ENCODE data around the gene NUCKS1. TPM values are rescaled to one million over a fixed set of nuclear protein-coding genes. Genes with fewer than 3 reads are reported as not detected.
A peak's percentile ranks its signal among the peaks of the same experiment; 100 is the strongest.

Gene NUCKS1
- total RNA-seq, 5 donors from 2014 or later (not counting 1 experiment from before 2014, with no cell fraction given), result 84.0 to 101 (median 94.6) TPM

- no peak overlapping the region for H3K4me3 ChIP-seq (ENCODE audit: control insufficient read depth in 1 of 2, extremely low read depth in 1 of 2, low read length in 1 of 2)
- H3K36me3 Mint-ChIP-seq, result no peaks in the 10 kb centered on the region
- H3K27me3 Mint-ChIP-seq, result peaks cover 23 to 25% of the 10 kb centered on the region in 2 donors
- H3K4me1 Mint-ChIP-seq, result peaks cover 0 to 2% (median 1%) of the 10 kb centered on the region in 3 donors
- ATAC-seq (replicated peaks in 1 of 4), result no peak
- H3K4me1 ChIP-seq (ENCODE audit: control insufficient read depth in 1 of 2, extremely low read depth in 1 of 2, insufficient read depth in 2 of 2, low read length in 2 of 2), result no peaks in the 10 kb centered on the region
- no peaks in the 10 kb centered on the region for H3K9me3 Mint-ChIP-seq
- no peak overlapping the region for H3K27ac Mint-ChIP-seq
- no peak overlapping the region for H3K27ac ChIP-seq (ENCODE audit: low read length)
- no peaks in the 10 kb centered on the region for H3K36me3 ChIP-seq (ENCODE audit: control insufficient read depth in 2 of 2, extremely low read depth in 1 of 2, insufficient read depth in 1 of 2, low read length in 1 of 2)
- H3K4me3 Mint-ChIP-seq, result no peak overlapping the region
- POLR2A ChIA-PET, result no interaction called here
- no peak for DNase-seq
- peaks cover 0 to 43% of the 10 kb centered on the region in 2 experiments for H3K27me3 ChIP-seq (replicated peaks in 1 of 2; ENCODE audit: control insufficient read depth in 2 of 2, extremely low read depth in 1 of 2, insufficient read depth in 2 of 2, low read length in 1 of 2)
- CTCF ChIA-PET, result no interaction called here
- no peaks in the 10 kb centered on the region for H3K9me3 ChIP-seq
- 65% methylated on average over 4 of the region's 6 CpGs for WGBS (ENCODE audit: insufficient coverage)
These were observed 57.6 kb downstream of the NUCKS1 start for GRCh38 chr1:205692423-205692822.

GRCh38 chr1:205690122-205690756 lies 59.7 kb downstream of the NUCKS1 start:
- Histone ChIP-seq H3K27me3 (replicated peaks in 1 of 2; ENCODE audit: control insufficient read depth in 2 of 2, extremely low read depth in 1 of 2, insufficient read depth in 2 of 2, low read length in 1 of 2) (peaks cover 0 to 30% of the 10 kb centered on the region in 2 experiments), H3K27ac (ENCODE audit: low read length) (no peak overlapping the region), H3K9me3 (no peaks in the 10 kb centered on the region), H3K36me3 (ENCODE audit: control insufficient read depth in 2 of 2, extremely low read depth in 1 of 2, insufficient read depth in 1 of 2, low read length in 1 of 2) (no peaks in the 10 kb centered on the region), H3K4me3 (ENCODE audit: control insufficient read depth in 1 of 2, extremely low read depth in 1 of 2, low read length in 1 of 2) (no peak overlapping the region), H3K4me1 (ENCODE audit: control insufficient read depth in 1 of 2, extremely low read depth in 1 of 2, insufficient read depth in 2 of 2, low read length in 2 of 2) (no peaks in the 10 kb centered on the region)
- ChIA-PET CTCF (interaction anchor here in 1 of 2 donors (0.7 kb wide), 1 partner anchor 1010 kb away, joined by 5 read pairs; no protein-coding TSS in a partner anchor), POLR2A (no interaction called here)
- H3K27me3 Mint-ChIP-seq, result peaks cover 10 to 16% of the 10 kb centered on the region in 2 donors
- DNase-seq (no peak), ATAC-seq (replicated peaks in 1 of 4) (no peak)
- no CpG with 5 or more reads among the region's 8 CpGs for WGBS (ENCODE audit: insufficient coverage)
- no peak overlapping the region for H3K27ac Mint-ChIP-seq
- no peaks in the 10 kb centered on the region for H3K9me3 Mint-ChIP-seq
- no peaks in the 10 kb centered on the region for H3K36me3 Mint-ChIP-seq
- no peak overlapping the region for H3K4me3 Mint-ChIP-seq
- H3K4me1 Mint-ChIP-seq, result peaks cover 0 to 2% (median 1%) of the 10 kb centered on the region in 3 donors

- H3K27me3 Mint-ChIP-seq, result peaks cover 10 to 16% of the 10 kb centered on the region in 2 donors
- H3K4me1 ChIP-seq (ENCODE audit: control insufficient read depth in 1 of 2, extremely low read depth in 1 of 2, insufficient read depth in 2 of 2, low read length in 2 of 2), result no peaks in the 10 kb centered on the region
- DNase-seq, result no peak
- no peak overlapping the region for H3K4me3 ChIP-seq (ENCODE audit: control insufficient read depth in 1 of 2, extremely low read depth in 1 of 2, low read length in 1 of 2)
- ChIA-PET POLR2A (no interaction called here), CTCF (interaction anchor here in 1 of 2 donors (0.7 kb wide), 1 partner anchor 1077 kb away, joined by 3 read pairs; no protein-coding TSS in a partner anchor)
- no peaks in the 10 kb centered on the region for H3K36me3 ChIP-seq (ENCODE audit: control insufficient read depth in 2 of 2, extremely low read depth in 1 of 2, insufficient read depth in 1 of 2, low read length in 1 of 2)
- H3K9me3 ChIP-seq, result no peaks in the 10 kb centered on the region
- no peak overlapping the region for H3K27ac ChIP-seq (ENCODE audit: low read length)
- H3K4me1 Mint-ChIP-seq, result peaks cover 0 to 2% (median 1%) of the 10 kb centered on the region in 3 donors
- no peak for ATAC-seq (replicated peaks in 1 of 4)
- peaks cover 0 to 30% of the 10 kb centered on the region in 2 experiments for H3K27me3 ChIP-seq (replicated peaks in 1 of 2; ENCODE audit: control insufficient read depth in 2 of 2, extremely low read depth in 1 of 2, insufficient read depth in 2 of 2, low read length in 1 of 2)
- H3K27ac Mint-ChIP-seq, result no peak overlapping the region
- H3K9me3 Mint-ChIP-seq, result no peaks in the 10 kb centered on the region
- WGBS (ENCODE audit: insufficient coverage), result 100% methylated on average over 2 of the region's 5 CpGs
- H3K4me3 Mint-ChIP-seq, result no peak overlapping the region
- no peaks in the 10 kb centered on the region for H3K36me3 Mint-ChIP-seq
These were observed 60.5 kb downstream of the NUCKS1 start for GRCh38 chr1:205689479-205689878.

- WGBS (ENCODE audit: insufficient coverage), result 88% methylated on average over 4 of the region's 7 CpGs
- ATAC-seq (replicated peaks in 1 of 4) (no peak), DNase-seq (no peak)
- no peaks in the 10 kb centered on the region for H3K9me3 Mint-ChIP-seq
- H3K27me3 ChIP-seq (replicated peaks in 1 of 2; ENCODE audit: control insufficient read depth in 2 of 2, extremely low read depth in 1 of 2, insufficient read depth in 2 of 2, low read length in 1 of 2), result peaks cover 0 to 25% of the 10 kb centered on the region in 2 experiments
- POLR2A ChIA-PET, result interaction anchor here in 1 of 2 donors (0.6 kb wide), 1 partner anchor 57 kb away, joined by 5 read pairs; no protein-coding TSS in a partner anchor
- H3K4me3 ChIP-seq (ENCODE audit: control insufficient read depth in 1 of 2, extremely low read depth in 1 of 2, low read length in 1 of 2), result no peak overlapping the region
- H3K36me3 Mint-ChIP-seq, result no peaks in the 10 kb centered on the region
- no peak overlapping the region for H3K27ac ChIP-seq (ENCODE audit: low read length)
- H3K4me1 ChIP-seq (ENCODE audit: control insufficient read depth in 1 of 2, extremely low read depth in 1 of 2, insufficient read depth in 2 of 2, low read length in 2 of 2), result no peaks in the 10 kb centered on the region
- no peak overlapping the region for H3K4me3 Mint-ChIP-seq
- peaks cover 0 to 2% (median 1%) of the 10 kb centered on the region in 3 donors for H3K4me1 Mint-ChIP-seq
- H3K36me3 ChIP-seq (ENCODE audit: control insufficient read depth in 2 of 2, extremely low read depth in 1 of 2, insufficient read depth in 1 of 2, low read length in 1 of 2), result no peaks in the 10 kb centered on the region
- H3K27me3 Mint-ChIP-seq, result peaks cover 10 to 16% of the 10 kb centered on the region in 2 donors
- H3K27ac Mint-ChIP-seq, result no peak overlapping the region
- H3K9me3 ChIP-seq, result no peaks in the 10 kb centered on the region
- CTCF ChIA-PET, result interaction anchor here (0.5 to 0.6 kb wide), 3 partner anchors 31 to 298 kb away, joined by 3 to 5 read pairs (median 4); no protein-coding TSS in a partner anchor
These were observed 61.6 kb downstream of the NUCKS1 start for GRCh38 chr1:205688171-205689080.

GRCh38 chr1:205687242-205687641 lies 62.7 kb downstream of the NUCKS1 start:
- Histone ChIP-seq H3K4me3 (ENCODE audit: control insufficient read depth in 1 of 2, extremely low read depth in 1 of 2, low read length in 1 of 2) (no peak overlapping the region), H3K27me3 (replicated peaks in 1 of 2; ENCODE audit: control insufficient read depth in 2 of 2, extremely low read depth in 1 of 2, insufficient read depth in 2 of 2, low read length in 1 of 2) (peaks cover 0 to 20% of the 10 kb centered on the region in 2 experiments), H3K4me1 (ENCODE audit: control insufficient read depth in 1 of 2, extremely low read depth in 1 of 2, insufficient read depth in 2 of 2, low read length in 2 of 2) (no peaks in the 10 kb centered on the region), H3K27ac (ENCODE audit: low read length) (no peak overlapping the region), H3K9me3 (no peaks in the 10 kb centered on the region), H3K36me3 (ENCODE audit: control insufficient read depth in 2 of 2, extremely low read depth in 1 of 2, insufficient read depth in 1 of 2, low read length in 1 of 2) (no peaks in the 10 kb centered on the region)
- H3K4me3 Mint-ChIP-seq, result no peak overlapping the region
- CTCF ChIA-PET, result no interaction called here
- POLR2A ChIA-PET, result no interaction called here
- no peaks in the 10 kb centered on the region for H3K4me1 Mint-ChIP-seq
- H3K27me3 Mint-ChIP-seq, result peaks cover 5 to 16% of the 10 kb centered on the region in 2 donors
- H3K27ac Mint-ChIP-seq, result no peak overlapping the region
- H3K36me3 Mint-ChIP-seq, result no peaks in the 10 kb centered on the region
- ATAC-seq (replicated peaks in 1 of 4) (no peak), DNase-seq (no peak)
- no peaks in the 10 kb centered on the region for H3K9me3 Mint-ChIP-seq
- WGBS (ENCODE audit: insufficient coverage), result no CpG with 5 or more reads among the region's 2 CpGs

GRCh38 chr1:205681364-205681763 lies 68.6 kb downstream of the NUCKS1 start:
- H3K27ac Mint-ChIP-seq, result no peak overlapping the region
- H3K9me3 ChIP-seq, result no peaks in the 10 kb centered on the region
- H3K4me3 ChIP-seq (ENCODE audit: control insufficient read depth in 1 of 2, extremely low read depth in 1 of 2, low read length in 1 of 2), result no peak overlapping the region
- H3K9me3 Mint-ChIP-seq, result no peaks in the 10 kb centered on the region
- H3K27me3 ChIP-seq (replicated peaks in 1 of 2; ENCODE audit: control insufficient read depth in 2 of 2, extremely low read depth in 1 of 2, insufficient read depth in 2 of 2, low read length in 1 of 2), result peaks cover 0 to 25% of the 10 kb centered on the region in 2 experiments
- H3K27ac ChIP-seq (ENCODE audit: low read length), result no peak overlapping the region
- H3K27me3 Mint-ChIP-seq, result peaks cover 4 to 7% of the 10 kb centered on the region in 2 donors
- peaks cover 0 to 15% of the 10 kb centered on the region in 2 experiments for H3K4me1 ChIP-seq (ENCODE audit: control insufficient read depth in 1 of 2, extremely low read depth in 1 of 2, insufficient read depth in 2 of 2, low read length in 2 of 2)
- no peaks in the 10 kb centered on the region for H3K36me3 Mint-ChIP-seq
- ChIA-PET POLR2A (interaction anchor here in 1 of 2 donors (0.5 kb wide), 1 partner anchor 14 kb away, joined by 3 read pairs; no protein-coding TSS in a partner anchor), CTCF (no interaction called here)
- no peak for ATAC-seq (replicated peaks in 1 of 4)
- peak overlapping the region in 2 of 3 donors; percentile 70 to 75 for H3K4me3 Mint-ChIP-seq
- no peaks in the 10 kb centered on the region for H3K36me3 ChIP-seq (ENCODE audit: control insufficient read depth in 2 of 2, extremely low read depth in 1 of 2, insufficient read depth in 1 of 2, low read length in 1 of 2)
- 100% methylated on average over 1 of the region's 3 CpGs for WGBS (ENCODE audit: insufficient coverage)
- DNase-seq, result no peak
- peaks cover 11 to 14% (median 14%) of the 10 kb centered on the region in 3 donors for H3K4me1 Mint-ChIP-seq

Measured in T-cell (primary cell).